Measurements from ENCODE around the gene PARM1.

PARM1 gene

DNA sequence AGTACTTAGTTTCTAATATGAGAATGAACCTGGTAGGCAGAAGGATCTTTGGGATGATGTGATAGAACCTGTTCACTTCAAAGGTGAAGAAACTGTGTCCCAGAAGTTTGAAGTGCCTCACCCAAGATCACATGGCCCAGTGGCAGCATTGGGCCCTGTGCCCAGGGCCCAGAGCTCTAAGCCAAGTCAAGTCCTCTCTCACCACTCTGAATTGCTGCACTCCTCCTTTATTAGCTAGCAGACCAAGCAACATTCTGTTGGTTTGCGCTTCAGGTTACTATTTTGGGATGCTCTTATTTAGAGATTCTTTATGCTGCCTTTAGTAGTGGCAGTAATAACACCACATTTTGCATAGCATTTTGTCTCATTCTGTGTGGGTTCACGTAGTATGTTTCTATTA, 82.7 kb downstream of the PARM1 start:
- in situ Hi-C loops (cut with MboI; ENCODE audit: low pct_unique_long_range_greater_than_20kb, low sequenced_read_pairs, unreplicated experiment), result no loop called here
- TF ChIP-seq CTCF (IDR thresholded peaks at IDR 0.05; ENCODE audit: extremely low read depth, insufficient read depth, missing control alignments), result no peak
- no peak for DNase-seq (ENCODE audit: low spot score)

GRCh38 chr4:75016472-75016871, 83.6 kb downstream of the PARM1 start:
- TF ChIP-seq CTCF (IDR thresholded peaks at IDR 0.05; ENCODE audit: extremely low read depth, insufficient read depth, missing control alignments), result no peak
- DNase-seq (ENCODE audit: low spot score), result no peak
- in situ Hi-C loops (cut with MboI; ENCODE audit: low pct_unique_long_range_greater_than_20kb, low sequenced_read_pairs, unreplicated experiment), result no loop called here

DNA sequence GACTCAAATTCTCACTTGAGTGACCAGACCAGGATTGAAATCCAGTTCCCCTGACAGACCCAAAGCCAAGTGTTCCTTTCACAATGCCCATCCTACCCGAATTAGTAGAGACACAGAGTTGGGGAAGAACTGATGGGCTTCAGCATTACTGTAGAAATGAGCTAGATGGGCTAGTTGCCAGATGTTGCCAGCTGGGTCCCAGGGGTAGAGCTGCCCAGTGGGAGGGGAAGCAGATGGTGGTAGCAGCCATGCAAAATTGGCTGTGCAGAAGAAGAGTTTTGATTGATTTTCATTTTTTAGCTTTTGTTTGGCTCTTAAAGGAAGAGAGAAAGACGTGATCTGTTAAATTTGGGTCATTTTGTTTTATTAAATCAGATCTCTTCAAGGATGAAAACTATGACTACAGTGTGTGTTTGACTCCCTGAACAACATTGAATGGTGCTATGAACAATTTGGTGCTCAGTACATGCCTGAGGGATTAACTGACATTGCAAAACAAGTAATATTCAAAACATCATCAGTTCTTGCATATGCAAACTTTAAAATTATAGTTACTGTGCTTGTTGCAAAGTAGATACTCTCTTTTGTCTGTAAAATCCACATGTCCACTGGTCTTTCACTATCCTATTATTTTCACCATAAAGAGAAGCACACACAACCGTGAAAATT, 86.0 kb downstream of the PARM1 start:
- DNase-seq (ENCODE audit: low spot score), result no peak
- no peak for TF ChIP-seq CTCF (IDR thresholded peaks at IDR 0.05; ENCODE audit: extremely low read depth, insufficient read depth, missing control alignments)
- in situ Hi-C loops (cut with MboI; ENCODE audit: low pct_unique_long_range_greater_than_20kb, low sequenced_read_pairs, unreplicated experiment), result no loop called here

DNA sequence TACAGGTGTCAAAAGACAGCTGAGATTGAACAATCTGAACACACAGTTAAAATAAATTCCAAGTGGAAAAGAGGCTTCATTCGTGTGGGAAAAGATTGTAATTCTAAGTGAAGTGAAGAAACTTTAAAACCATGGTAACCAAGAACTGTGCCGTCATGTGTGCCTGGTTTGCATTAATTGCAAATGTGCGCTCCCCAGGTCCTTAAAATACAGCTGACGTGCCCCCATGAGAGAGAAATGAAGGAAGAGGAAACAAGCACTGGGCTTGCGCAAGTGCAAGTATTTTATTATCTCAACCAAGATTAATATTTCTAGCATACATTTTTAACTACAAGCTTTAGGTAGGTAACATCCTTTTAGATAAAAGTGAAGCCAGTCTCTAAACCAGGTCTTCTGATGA, 92.5 kb downstream of the PARM1 start:
- TF ChIP-seq CTCF (IDR thresholded peaks at IDR 0.05; ENCODE audit: extremely low read depth, insufficient read depth, missing control alignments), result no peak
- in situ Hi-C loops (cut with MboI; ENCODE audit: low pct_unique_long_range_greater_than_20kb, low sequenced_read_pairs, unreplicated experiment), result no loop called here
- no peak for DNase-seq (ENCODE audit: low spot score)

- no peak for TF ChIP-seq CTCF (IDR thresholded peaks at IDR 0.05; ENCODE audit: extremely low read depth, insufficient read depth, missing control alignments)
- DNase-seq (ENCODE audit: low spot score), result no peak
- in situ Hi-C loops (cut with MboI; ENCODE audit: low pct_unique_long_range_greater_than_20kb, low sequenced_read_pairs, unreplicated experiment), result no loop called here
Measured at GRCh38 chr4:75028196-75028854, 95.4 kb downstream of the PARM1 start.

DNA sequence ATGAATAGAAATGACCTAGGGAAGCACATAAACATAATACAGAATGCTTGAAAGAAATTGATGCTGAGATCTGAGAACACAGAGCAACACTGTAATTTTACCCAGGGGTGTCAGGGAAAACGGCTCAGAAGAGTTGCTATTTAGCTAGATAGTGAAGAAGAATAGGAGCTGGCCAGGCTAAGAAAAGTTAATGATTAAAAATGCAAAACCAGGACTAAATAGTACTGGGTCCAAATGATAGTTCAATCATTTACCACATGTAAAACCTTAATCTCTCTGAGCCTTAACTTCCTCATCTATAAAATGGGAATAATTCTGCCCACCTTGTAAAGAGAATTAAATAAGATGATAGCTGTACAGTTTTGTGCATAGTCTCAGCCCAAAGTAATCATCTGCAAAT, 97.1 kb downstream of the PARM1 start:
- in situ Hi-C loops (cut with MboI; ENCODE audit: low pct_unique_long_range_greater_than_20kb, low sequenced_read_pairs, unreplicated experiment), result no loop called here
- TF ChIP-seq CTCF (IDR thresholded peaks at IDR 0.05; ENCODE audit: extremely low read depth, insufficient read depth, missing control alignments), result no peak
- DNase-seq (ENCODE audit: low spot score), result no peak
